ENCODE results near the gene TRPC4AP.

The TRPC4AP gene

GRCh38 chr20:35030136-35030535 lies 62.5 kb downstream of the TRPC4AP start:
- DNase-seq (ENCODE audit: low spot score), result no peak
- in situ Hi-C loops (cut with MboI; ENCODE audit: low pct_unique_long_range_greater_than_20kb, low sequenced_read_pairs, unreplicated experiment), result no loop called here

GRCh38 chr20:35027301-35027700 lies 65.3 kb downstream of the TRPC4AP start:
- no peak for DNase-seq (ENCODE audit: low spot score)
- in situ Hi-C loops (cut with MboI; ENCODE audit: low pct_unique_long_range_greater_than_20kb, low sequenced_read_pairs, unreplicated experiment), result no loop called here
- TF ChIP-seq CTCF (IDR thresholded peaks at IDR 0.05; ENCODE audit: extremely low read depth, insufficient read depth, missing control alignments), result no peak

More at GRCh38 chr20:35030136-35030535, 62.5 kb downstream of the TRPC4AP start:
- TF ChIP-seq CTCF (IDR thresholded peaks at IDR 0.05; ENCODE audit: extremely low read depth, insufficient read depth, missing control alignments), result no peak

DNA sequence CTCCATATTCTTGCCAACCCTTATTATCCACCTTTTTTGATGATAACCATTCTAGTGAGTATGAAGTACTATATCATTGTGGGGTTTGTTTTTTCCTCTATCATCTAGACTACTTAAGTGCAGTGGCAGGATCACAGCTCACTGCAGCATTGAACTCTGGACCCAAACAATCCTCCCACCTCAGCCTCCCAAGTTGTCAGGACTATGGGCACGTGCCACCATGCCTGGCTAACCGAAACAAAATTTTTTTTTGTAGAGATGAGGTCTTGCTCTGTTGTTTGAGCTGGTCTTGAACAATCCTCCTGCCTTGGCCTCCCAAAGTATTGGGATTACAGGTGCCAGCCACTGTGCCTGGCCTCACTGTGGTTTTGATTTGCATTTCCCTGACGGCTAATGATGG lies 67.5 kb downstream of the TRPC4AP start:
- no peak for DNase-seq (ENCODE audit: low spot score)
- no peak for TF ChIP-seq CTCF (IDR thresholded peaks at IDR 0.05; ENCODE audit: extremely low read depth, insufficient read depth, missing control alignments)
- in situ Hi-C loops (cut with MboI; ENCODE audit: low pct_unique_long_range_greater_than_20kb, low sequenced_read_pairs, unreplicated experiment), result no loop called here

- DNase-seq (ENCODE audit: low spot score), result no peak
- in situ Hi-C loops (cut with MboI; ENCODE audit: low pct_unique_long_range_greater_than_20kb, low sequenced_read_pairs, unreplicated experiment), result no loop called here
- no peak for TF ChIP-seq CTCF (IDR thresholded peaks at IDR 0.05; ENCODE audit: extremely low read depth, insufficient read depth, missing control alignments)
Observed at GRCh38 chr20:35023624-35024023, 69.0 kb downstream of the TRPC4AP start.

DNA sequence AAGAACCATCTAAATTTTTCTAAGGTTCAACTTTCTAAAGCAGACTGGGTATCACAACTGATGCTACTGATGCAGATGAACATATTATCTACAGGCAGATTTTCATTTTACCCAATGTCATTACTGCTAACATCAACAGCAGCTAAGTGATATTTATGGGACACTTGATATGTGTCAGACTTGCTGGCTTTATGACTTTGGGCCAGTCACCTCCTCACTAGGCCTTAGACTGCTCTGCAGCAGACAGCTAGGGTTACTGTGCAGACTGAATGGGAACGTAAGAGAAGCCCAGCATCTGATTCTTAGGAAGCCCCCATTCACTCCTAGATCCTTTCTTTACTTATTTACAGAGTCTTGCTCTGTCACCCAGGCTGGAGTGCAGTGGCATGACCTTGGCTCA lies 70.8 kb downstream of the TRPC4AP start:
- TF ChIP-seq CTCF (IDR thresholded peaks at IDR 0.05; ENCODE audit: extremely low read depth, insufficient read depth, missing control alignments), result no peak
- in situ Hi-C loops (cut with MboI; ENCODE audit: low pct_unique_long_range_greater_than_20kb, low sequenced_read_pairs, unreplicated experiment), result no loop called here
- no peak for DNase-seq (ENCODE audit: low spot score)

DNA sequence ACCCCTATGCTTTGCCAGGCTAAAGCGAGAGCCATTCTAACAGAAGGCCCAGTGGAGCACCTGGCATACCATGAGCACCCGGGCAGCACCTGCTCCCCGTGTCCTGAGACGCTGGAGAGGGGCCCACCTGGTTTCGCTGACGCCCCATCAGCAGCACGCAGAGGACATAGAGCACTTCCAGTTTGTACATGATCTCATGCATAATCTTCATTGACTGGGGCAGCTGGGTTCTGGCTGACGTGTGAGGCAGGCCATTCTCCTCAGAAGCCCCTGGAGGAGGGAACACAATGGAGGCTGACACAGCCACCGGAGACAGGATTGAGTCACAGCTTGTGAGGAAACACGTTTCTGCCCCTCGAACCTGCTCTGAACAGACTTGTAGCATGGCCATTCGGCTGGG lies 71.5 kb downstream of the TRPC4AP start:
- TF ChIP-seq CTCF (IDR thresholded peaks at IDR 0.05; ENCODE audit: extremely low read depth, insufficient read depth, missing control alignments), result no peak
- DNase-seq (ENCODE audit: low spot score), result no peak
- in situ Hi-C loops (cut with MboI; ENCODE audit: low pct_unique_long_range_greater_than_20kb, low sequenced_read_pairs, unreplicated experiment), result no loop called here
